Ovary (tissue), 3 donors: ENCODE results near the gene GPR132.
A peak's percentile ranks its signal among the peaks of the same experiment; 100 is the strongest.

ENCODE experiments used
- POLR2A ChIP-seq: fragments of 450-650 bp; IDR thresholded peaks from one replicate; pipeline ENCODE4 v1.6.1; 2017; ENCODE audit warnings: antibody characterized with exemption, mild to moderate bottlenecking, moderate library complexity
- TF ChIP-seq, protein P1 (sequence below), 3 donors: fragments of 450-650 bp in 2 of 3; fragments of 200-600 bp in 1 of 3; IDR thresholded peaks; one replicate each; pipeline versions ENCODE4 v1.5.1 to v1.8.0; 2016 to 2022; ENCODE audit warnings: antibody characterized with exemption in 3 of 3, mild to moderate bottlenecking in 1 of 3
- donor health status: DM: no; HTN: no; CAD: no.

DNA sequence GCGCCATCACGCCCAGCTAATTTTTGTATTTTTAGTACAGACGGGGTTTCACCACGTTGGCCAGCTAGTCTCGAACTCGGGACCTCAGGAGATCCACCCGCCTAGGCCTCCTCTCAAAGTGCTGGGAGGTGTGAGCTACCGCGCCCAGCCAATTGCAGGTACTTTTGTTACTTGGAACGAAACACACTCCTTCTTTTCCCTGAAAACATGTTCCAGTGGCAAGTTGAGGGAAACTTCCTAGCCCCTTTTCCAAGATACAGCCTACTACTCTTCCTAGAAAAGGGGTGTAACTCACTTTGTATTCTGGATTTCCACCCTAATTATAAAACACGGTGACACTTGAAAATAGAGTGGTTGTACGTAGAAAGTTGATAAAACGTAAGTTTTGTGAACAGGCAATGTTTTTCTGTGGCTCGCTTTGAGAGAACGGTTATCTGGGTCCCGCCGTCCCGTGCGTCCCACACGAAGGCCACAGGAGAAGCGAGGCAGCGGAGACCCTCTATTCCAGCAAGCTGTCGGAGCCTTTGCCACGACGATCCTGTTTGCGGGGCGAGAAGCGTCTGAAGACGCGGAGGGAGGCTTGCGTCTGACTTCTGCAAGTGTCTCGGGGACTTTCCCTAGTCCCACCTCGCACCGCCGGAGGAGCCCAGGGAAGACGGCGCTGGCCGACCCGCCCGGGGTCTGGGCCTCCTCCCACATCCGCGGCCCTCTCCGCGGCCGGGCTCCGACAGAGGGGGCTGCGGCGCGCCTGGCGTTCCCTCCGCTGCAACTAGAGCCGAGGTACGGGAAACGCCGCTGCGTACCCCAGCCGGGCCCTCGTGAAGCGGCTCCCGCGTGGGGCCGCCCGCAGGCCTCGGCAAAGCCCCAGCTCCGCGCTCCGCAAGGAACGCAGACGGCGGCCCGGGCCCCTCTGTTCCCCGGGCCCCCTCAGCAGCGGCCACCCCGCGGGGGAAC, 45.1 kb downstream of the GPR132 start:
- peak; percentile 21 for TF ChIP-seq POLR2A
- TF ChIP-seq, protein P1, sequence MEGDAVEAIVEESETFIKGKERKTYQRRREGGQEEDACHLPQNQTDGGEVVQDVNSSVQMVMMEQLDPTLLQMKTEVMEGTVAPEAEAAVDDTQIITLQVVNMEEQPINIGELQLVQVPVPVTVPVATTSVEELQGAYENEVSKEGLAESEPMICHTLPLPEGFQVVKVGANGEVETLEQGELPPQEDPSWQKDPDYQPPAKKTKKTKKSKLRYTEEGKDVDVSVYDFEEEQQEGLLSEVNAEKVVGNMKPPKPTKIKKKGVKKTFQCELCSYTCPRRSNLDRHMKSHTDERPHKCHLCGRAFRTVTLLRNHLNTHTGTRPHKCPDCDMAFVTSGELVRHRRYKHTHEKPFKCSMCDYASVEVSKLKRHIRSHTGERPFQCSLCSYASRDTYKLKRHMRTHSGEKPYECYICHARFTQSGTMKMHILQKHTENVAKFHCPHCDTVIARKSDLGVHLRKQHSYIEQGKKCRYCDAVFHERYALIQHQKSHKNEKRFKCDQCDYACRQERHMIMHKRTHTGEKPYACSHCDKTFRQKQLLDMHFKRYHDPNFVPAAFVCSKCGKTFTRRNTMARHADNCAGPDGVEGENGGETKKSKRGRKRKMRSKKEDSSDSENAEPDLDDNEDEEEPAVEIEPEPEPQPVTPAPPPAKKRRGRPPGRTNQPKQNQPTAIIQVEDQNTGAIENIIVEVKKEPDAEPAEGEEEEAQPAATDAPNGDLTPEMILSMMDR (IDR thresholded peaks at IDR 0.05), result no peak
